Activated CD8-positive, alpha-beta memory T cell treated with anti-CD3 and anti-CD28 coated beads, Interleukin-2, amount 10 ng/mL, durations not matched to agents 7 days and 5 days (primary cell): ENCODE data around the gene SLCO3A1. TPM values are rescaled to one million over a fixed set of nuclear protein-coding genes. Genes with fewer than 3 reads are reported as not detected.

Experiments
- ATAC-seq: fragments of 150-1000 bp; cut with Tn5 transposase; one replicate; pipeline ENCODE4 v1.10.0; 2021; ENCODE audit warnings: moderate library complexity
- CTCF ChIA-PET: fragments of 350-600 bp; sonication (Branson Sonifier 250); formaldehyde crosslinking; loops from one replicate; lab custom pipeline; 2021; ENCODE audit warnings: antibody characterized with exemption; lab: Charles Lee
- DNase-seq: peaks from one replicate; pipeline ENCODE4 v3.0.0-alpha.2; 2020
- H3K27ac Mint-ChIP-seq: one replicate; pipeline ENCODE4 v1.8.0; 2021; ENCODE audit warnings: mild to moderate bottlenecking, mixed read lengths
- H3K27me3 Mint-ChIP-seq: one replicate; pipeline ENCODE4 v1.8.0; 2021; ENCODE audit warnings: mixed read lengths
- H3K36me3 Mint-ChIP-seq: one replicate; pipeline ENCODE4 v1.8.0; 2021; ENCODE audit warnings: mild to moderate bottlenecking, mixed read lengths
- H3K4me1 Mint-ChIP-seq: one replicate; pipeline ENCODE4 v1.8.0; 2021; ENCODE audit warnings: mixed read lengths
- H3K4me3 Mint-ChIP-seq: one replicate; pipeline ENCODE4 v1.8.0; 2021; ENCODE audit warnings: mild to moderate bottlenecking, moderate library complexity, mixed read lengths
- H3K9me3 Mint-ChIP-seq: one replicate; pipeline ENCODE4 v1.8.0; 2022; ENCODE audit warnings: low read depth, mixed read lengths
- total RNA-seq, 2 experiments: library from RNA; stranded (reverse); gene quantifications; one replicate each; pipeline ENCODE4 v1.2.3, GENCODE V29; 2021

SLCO3A1 gene
- total RNA-seq, 2 experiments from 2014 or later, result 20.8 to 32.0 TPM

- Mint-ChIP-seq H3K36me3 (no peaks in the 10 kb centered on the region), H3K9me3 (no peaks in the 10 kb centered on the region), H3K27ac (no peak overlapping the region), H3K4me3 (no peak overlapping the region), H3K4me1 (no peaks in the 10 kb centered on the region), H3K27me3 (no peaks in the 10 kb centered on the region)
- CTCF ChIA-PET, result interaction anchor here (0.9 kb wide), 1 partner anchor 443 kb away, joined by 3 read pairs; no protein-coding TSS in a partner anchor
- no peak for ATAC-seq
- DNase-seq, result no peak
These were observed 296.0 kb downstream of the SLCO3A1 start for GRCh38 chr15:92149465-92149864.

DNA sequence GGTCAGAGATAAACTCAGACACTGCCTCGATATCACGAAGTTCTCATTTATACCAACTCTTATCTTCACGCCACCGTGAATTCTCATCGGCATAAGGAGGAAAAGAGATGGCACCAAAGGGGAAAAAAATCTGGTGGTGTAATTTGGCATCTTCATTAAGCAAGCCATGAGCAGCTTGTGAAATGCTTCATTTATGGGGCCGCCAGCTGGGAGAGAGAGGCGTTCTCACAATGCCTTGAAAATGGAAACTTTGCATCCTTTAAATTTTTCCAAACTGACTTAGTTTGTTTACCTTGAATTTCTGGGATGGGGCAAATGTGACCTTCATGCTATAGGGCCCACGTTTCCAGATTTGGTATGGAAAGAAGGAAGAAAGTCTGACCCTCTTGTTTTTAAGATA, 297.7 kb downstream of the SLCO3A1 start:
- no peak overlapping the region for H3K27ac Mint-ChIP-seq
- CTCF ChIA-PET, result no interaction called here
- H3K9me3 Mint-ChIP-seq, result no peaks in the 10 kb centered on the region
- H3K4me1 Mint-ChIP-seq, result no peaks in the 10 kb centered on the region
- H3K27me3 Mint-ChIP-seq, result no peaks in the 10 kb centered on the region
- H3K4me3 Mint-ChIP-seq, result no peak overlapping the region
- ATAC-seq, result no peak
- H3K36me3 Mint-ChIP-seq, result no peaks in the 10 kb centered on the region
- DNase-seq, result no peak

- ATAC-seq, result no peak
- H3K4me3 Mint-ChIP-seq, result no peak overlapping the region
- H3K27ac Mint-ChIP-seq, result no peak overlapping the region
- no peaks in the 10 kb centered on the region for H3K4me1 Mint-ChIP-seq
- H3K9me3 Mint-ChIP-seq, result no peaks in the 10 kb centered on the region
- no peaks in the 10 kb centered on the region for H3K27me3 Mint-ChIP-seq
- DNase-seq, result no peak
- no peaks in the 10 kb centered on the region for H3K36me3 Mint-ChIP-seq
- CTCF ChIA-PET, result no interaction called here
These were observed 298.2 kb downstream of the SLCO3A1 start for GRCh38 chr15:92151741-92152140.

GRCh38 chr15:92152983-92153382, 299.5 kb downstream of the SLCO3A1 start:
- Mint-ChIP-seq H3K4me3 (no peak overlapping the region), H3K4me1 (peaks cover under 1% of the 10 kb centered on the region), H3K27ac (no peak overlapping the region), H3K36me3 (no peaks in the 10 kb centered on the region), H3K27me3 (no peaks in the 10 kb centered on the region), H3K9me3 (no peaks in the 10 kb centered on the region)
- CTCF ChIA-PET, result no interaction called here
- DNase-seq (no peak), ATAC-seq (no peak)

GRCh38 chr15:92153620-92154019, 300.1 kb downstream of the SLCO3A1 start:
- Mint-ChIP-seq H3K4me1 (peaks cover 7% of the 10 kb centered on the region), H3K36me3 (no peaks in the 10 kb centered on the region), H3K27me3 (no peaks in the 10 kb centered on the region), H3K9me3 (no peaks in the 10 kb centered on the region), H3K27ac (no peak overlapping the region), H3K4me3 (no peak overlapping the region)
- CTCF ChIA-PET, result no interaction called here
- no peak for ATAC-seq
- DNase-seq, result no peak

DNA sequence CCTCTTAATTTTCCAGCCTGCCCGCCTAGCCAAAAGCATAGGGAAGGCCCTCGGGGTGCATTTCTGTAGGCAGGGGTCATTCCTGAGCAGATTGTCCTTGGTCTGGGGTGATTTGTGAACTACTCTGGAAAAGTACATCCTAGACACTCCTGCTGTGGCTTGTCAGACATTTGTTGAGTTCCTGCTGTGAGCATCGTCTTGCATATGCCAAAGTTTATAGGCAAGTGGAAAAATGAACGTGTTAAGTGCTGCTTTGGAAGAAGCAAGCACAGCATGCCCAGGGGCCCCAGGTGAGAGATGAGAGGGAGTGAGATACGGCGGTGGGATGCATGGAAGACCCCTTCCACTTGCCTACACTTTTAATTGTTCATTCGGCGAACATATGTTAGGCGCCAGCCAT, 302.4 kb downstream of the SLCO3A1 start:
- H3K9me3 Mint-ChIP-seq, result no peaks in the 10 kb centered on the region
- no peaks in the 10 kb centered on the region for H3K27me3 Mint-ChIP-seq
- H3K27ac Mint-ChIP-seq, result no peak overlapping the region
- CTCF ChIA-PET, result no interaction called here
- ATAC-seq (no peak), DNase-seq (no peak)
- H3K4me3 Mint-ChIP-seq, result no peak overlapping the region
- peaks cover 12% of the 10 kb centered on the region for H3K4me1 Mint-ChIP-seq
- H3K36me3 Mint-ChIP-seq, result no peaks in the 10 kb centered on the region

- Mint-ChIP-seq H3K36me3 (no peaks in the 10 kb centered on the region), H3K27ac (no peak overlapping the region), H3K27me3 (no peaks in the 10 kb centered on the region), H3K9me3 (no peaks in the 10 kb centered on the region), H3K4me3 (no peak overlapping the region), H3K4me1 (peaks cover 23% of the 10 kb centered on the region)
- DNase-seq (no peak), ATAC-seq (no peak)
- CTCF ChIA-PET, result interaction anchor here (1.2 kb wide), 1 partner anchor 61 kb away, joined by 3 read pairs; no protein-coding TSS in a partner anchor
These were observed 304.3 kb downstream of the SLCO3A1 start for GRCh38 chr15:92157666-92158298.

DNA sequence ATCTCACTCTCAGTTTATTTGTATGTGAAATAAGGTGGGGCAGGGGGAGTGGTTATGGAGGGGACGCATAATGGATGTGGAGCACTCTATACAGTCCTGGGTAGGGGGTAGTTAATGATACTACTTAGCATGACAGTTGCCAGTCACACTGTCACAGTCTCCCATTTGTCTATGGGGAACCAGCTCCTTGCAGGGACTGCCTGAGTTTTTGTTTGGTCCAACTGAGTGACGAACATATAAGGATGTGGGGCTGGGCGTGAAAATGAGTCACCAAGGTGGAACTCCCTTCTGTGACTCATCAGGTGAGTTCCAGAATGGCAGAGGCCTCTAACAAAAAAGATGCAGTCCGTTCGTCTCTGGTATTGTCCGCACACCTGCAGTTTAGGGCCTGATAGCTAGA, 304.9 kb downstream of the SLCO3A1 start:
- Mint-ChIP-seq H3K27ac (no peak overlapping the region), H3K27me3 (no peaks in the 10 kb centered on the region), H3K4me3 (no peak overlapping the region), H3K36me3 (no peaks in the 10 kb centered on the region), H3K4me1 (peaks cover 23% of the 10 kb centered on the region), H3K9me3 (no peaks in the 10 kb centered on the region)
- DNase-seq (peak; percentile 66), ATAC-seq (peak; percentile 74)
- CTCF ChIA-PET, result interaction anchor here (1.2 kb wide), 1 partner anchor 61 kb away, joined by 3 read pairs; no protein-coding TSS in a partner anchor

GRCh38 chr15:92159481-92159880, 306.0 kb downstream of the SLCO3A1 start:
- CTCF ChIA-PET, result no interaction called here
- Mint-ChIP-seq H3K27me3 (no peaks in the 10 kb centered on the region), H3K4me3 (no peak overlapping the region), H3K4me1 (peaks cover 23% of the 10 kb centered on the region), H3K36me3 (no peaks in the 10 kb centered on the region), H3K9me3 (no peaks in the 10 kb centered on the region), H3K27ac (no peak overlapping the region)
- ATAC-seq (no peak), DNase-seq (no peak)

DNA sequence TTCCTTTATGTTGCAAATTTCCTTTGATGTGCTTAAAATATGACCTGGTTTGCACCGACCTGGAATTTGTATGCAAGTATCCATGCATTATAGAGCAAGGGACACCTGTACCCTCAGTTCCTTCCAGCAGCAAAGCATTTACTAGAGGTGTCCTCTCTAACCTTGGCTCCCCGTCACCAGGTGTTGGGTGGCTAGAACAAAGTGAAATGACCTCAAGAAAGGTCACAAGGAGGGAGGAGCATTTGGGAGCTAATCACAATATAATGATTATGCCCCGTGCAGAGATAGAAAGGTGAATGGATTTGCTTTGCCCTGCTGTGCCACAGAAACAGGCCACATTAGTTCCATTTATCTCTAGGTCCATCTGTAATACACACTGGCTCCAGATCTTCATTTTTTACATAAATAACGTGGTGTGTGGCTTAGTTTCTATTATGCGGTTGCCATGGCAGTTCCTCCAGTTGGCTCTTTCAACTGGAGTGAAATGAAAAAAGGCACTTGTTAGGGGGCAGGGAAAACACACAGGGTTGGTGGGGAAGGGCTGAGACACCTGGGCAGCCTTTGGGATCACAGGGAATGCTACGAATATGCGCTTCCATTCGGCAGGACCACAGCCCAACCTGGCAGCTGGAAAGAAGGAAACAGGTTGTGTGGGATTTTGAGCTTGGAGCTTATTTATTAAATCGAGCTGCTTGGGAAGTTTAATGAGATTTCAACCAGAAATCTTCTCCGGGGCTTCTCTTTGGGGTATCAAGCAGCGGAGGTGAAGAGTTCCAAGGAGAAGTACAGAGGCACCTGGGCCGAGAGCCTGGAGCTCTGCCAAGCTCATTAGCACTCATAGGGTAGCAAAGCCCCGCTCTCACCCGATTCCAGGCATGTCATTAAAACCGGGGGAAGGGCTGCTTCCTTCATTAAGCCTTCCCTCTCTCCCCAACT, 306.7 kb downstream of the SLCO3A1 start:
- no peaks in the 10 kb centered on the region for H3K9me3 Mint-ChIP-seq
- DNase-seq (no peak), ATAC-seq (no peak)
- no peaks in the 10 kb centered on the region for H3K27me3 Mint-ChIP-seq
- no peaks in the 10 kb centered on the region for H3K36me3 Mint-ChIP-seq
- no peak overlapping the region for H3K27ac Mint-ChIP-seq
- no peak overlapping the region for H3K4me3 Mint-ChIP-seq
- CTCF ChIA-PET, result no interaction called here
- H3K4me1 Mint-ChIP-seq, result peaks cover 23% of the 10 kb centered on the region

- Mint-ChIP-seq H3K27me3 (no peaks in the 10 kb centered on the region), H3K27ac (no peak overlapping the region), H3K36me3 (no peaks in the 10 kb centered on the region), H3K4me1 (peaks cover 23% of the 10 kb centered on the region), H3K9me3 (no peaks in the 10 kb centered on the region), H3K4me3 (no peak overlapping the region)
- CTCF ChIA-PET, result no interaction called here
- DNase-seq (no peak), ATAC-seq (peak; percentile 27)
These were observed 307.6 kb downstream of the SLCO3A1 start for GRCh38 chr15:92161039-92161670.

GRCh38 chr15:92162657-92163056, 309.1 kb downstream of the SLCO3A1 start:
- Mint-ChIP-seq H3K27ac (no peak overlapping the region), H3K4me3 (no peak overlapping the region), H3K36me3 (no peaks in the 10 kb centered on the region), H3K9me3 (no peaks in the 10 kb centered on the region), H3K27me3 (no peaks in the 10 kb centered on the region), H3K4me1 (peaks cover 23% of the 10 kb centered on the region)
- DNase-seq (no peak), ATAC-seq (no peak)
- CTCF ChIA-PET, result no interaction called here

GRCh38 chr15:92163641-92164040, 310.1 kb downstream of the SLCO3A1 start:
- DNase-seq, result no peak
- no peak for ATAC-seq
- no peaks in the 10 kb centered on the region for H3K9me3 Mint-ChIP-seq
- CTCF ChIA-PET, result no interaction called here
- no peaks in the 10 kb centered on the region for H3K27me3 Mint-ChIP-seq
- no peaks in the 10 kb centered on the region for H3K36me3 Mint-ChIP-seq
- no peak overlapping the region for H3K27ac Mint-ChIP-seq
- H3K4me3 Mint-ChIP-seq, result no peak overlapping the region
- H3K4me1 Mint-ChIP-seq, result peaks cover 17% of the 10 kb centered on the region
